ENCODE data around the gene GBP5.
"Not testable (repeated sequence)": the region's sequence is repeated elsewhere in the genome, so short reads cannot be mapped to it uniquely, and the experiment has no call there.

The GBP5 gene

GRCh38 chr1:89280766-89281165, 8.1 kb upstream of the GBP5 start:
- DNase-seq: no peak

DNA sequence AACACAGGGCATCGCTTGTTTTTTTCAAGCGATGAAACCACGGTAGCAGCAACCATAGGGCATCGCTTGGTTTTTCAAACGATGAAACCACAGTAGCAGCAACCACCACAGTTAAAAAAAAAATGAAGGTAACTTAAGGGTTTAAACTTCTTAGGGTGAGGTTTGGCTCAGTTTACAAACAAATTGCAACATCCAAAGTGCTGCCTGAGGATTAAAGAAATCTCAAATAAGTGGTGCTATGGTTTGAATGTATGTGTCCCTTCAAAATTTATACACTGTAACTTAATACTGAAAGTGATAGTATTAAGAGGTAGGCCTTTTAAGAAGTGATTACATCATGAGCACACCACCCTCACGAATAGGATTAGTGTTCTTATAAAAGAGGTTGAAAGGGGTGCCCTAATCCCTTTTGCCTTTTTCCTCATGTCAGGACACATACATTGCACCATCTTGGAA, 6.4 kb upstream of the GBP5 start:
- no peak for DNase-seq

GRCh38 chr1:89277725-89278124, 5.1 kb upstream of the GBP5 start:
- DNase-seq: no peak

DNA sequence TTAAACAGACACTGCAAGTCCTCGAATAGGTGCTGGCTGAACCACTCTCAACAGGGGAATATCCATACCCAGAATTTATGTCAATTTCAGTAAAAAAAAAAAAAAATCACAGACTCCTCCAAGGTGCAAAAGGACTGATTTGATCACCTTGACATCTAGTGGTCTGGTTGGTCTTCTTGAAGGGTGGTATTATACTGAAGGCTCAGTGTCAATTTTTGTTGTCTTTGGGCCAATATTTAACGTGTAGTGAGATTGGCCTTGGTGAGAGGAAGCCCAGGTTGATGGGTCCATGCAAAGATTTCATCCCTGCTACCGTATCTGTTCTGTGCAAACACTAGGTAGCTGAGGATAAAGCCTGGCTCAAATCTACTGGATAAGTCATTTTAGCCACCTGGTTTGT, 4.0 kb upstream of the GBP5 start:
- no peak for DNase-seq

- no peak for DNase-seq
These were observed 1.8 kb upstream of the GBP5 start for GRCh38 chr1:89274411-89274857.

GRCh38 chr1:89273324-89273778, 691 bp upstream of the GBP5 start:
- no peak for DNase-seq

GRCh38 chr1:89271341-89272015, 1.2 kb downstream of the GBP5 start:
- no peak for DNase-seq

DNA sequence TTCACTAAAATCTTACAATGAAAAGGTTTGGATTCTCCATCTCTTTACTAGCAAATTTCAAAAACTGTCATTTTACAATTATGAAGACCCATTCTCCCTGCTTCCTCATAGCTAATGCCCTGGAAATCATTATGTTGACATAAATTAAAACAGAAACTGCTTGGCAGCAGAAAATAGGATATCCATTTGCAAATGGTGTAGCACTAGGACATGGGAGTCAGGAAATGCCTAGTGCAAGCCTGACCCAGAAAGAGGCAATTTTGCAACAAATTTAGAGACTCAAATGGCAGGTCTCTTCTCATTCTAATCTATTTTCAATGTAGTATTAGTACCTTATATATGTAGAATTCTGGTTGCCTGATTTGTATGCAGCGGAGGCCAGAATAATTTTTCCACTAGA, 2.2 kb downstream of the GBP5 start:
- DNase-seq: no peak

- no peak for DNase-seq
These were observed 3.4 kb downstream of the GBP5 start for GRCh38 chr1:89269277-89269676.

GRCh38 chr1:89262643-89263042, 10.0 kb downstream of the GBP5 start:
- no peak for DNase-seq

- DNase-seq: no peak
These were observed 10.6 kb downstream of the GBP5 start for GRCh38 chr1:89261926-89262515.

DNA sequence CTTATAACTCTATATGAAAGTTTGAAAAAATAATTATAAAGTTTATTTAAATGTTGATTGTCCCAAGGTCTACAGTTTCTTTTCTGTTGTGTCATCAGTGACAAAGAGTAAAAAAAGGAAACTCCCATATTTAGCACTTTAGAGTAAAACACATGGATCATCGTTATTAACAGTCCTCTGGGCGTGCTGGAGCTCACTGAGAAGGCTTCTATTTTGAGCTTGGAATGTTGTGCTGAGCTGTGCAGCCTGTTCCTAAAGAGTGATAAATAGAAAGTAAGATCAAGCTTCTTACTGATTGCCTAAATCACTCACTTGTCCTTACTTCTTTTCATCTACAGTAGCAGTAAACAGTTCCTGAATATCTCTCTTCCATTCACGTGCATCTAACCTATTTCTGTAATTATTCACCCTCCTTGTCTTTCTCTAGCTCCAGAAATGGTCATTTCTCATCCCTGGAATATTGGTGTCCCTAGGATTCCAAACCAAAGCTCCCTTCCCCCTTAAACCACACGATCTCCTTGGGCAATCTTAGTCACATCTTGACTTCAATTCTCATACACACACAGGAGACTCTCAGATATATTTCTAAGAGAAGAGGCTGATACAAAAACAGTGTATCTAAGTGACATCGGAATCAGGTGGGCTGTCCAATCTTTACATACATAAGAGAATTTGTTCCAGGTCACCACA, 11.9 kb downstream of the GBP5 start:
- no peak for DNase-seq

- DNase-seq: no peak
These were observed 12.6 kb downstream of the GBP5 start for GRCh38 chr1:89260042-89260441.

DNA sequence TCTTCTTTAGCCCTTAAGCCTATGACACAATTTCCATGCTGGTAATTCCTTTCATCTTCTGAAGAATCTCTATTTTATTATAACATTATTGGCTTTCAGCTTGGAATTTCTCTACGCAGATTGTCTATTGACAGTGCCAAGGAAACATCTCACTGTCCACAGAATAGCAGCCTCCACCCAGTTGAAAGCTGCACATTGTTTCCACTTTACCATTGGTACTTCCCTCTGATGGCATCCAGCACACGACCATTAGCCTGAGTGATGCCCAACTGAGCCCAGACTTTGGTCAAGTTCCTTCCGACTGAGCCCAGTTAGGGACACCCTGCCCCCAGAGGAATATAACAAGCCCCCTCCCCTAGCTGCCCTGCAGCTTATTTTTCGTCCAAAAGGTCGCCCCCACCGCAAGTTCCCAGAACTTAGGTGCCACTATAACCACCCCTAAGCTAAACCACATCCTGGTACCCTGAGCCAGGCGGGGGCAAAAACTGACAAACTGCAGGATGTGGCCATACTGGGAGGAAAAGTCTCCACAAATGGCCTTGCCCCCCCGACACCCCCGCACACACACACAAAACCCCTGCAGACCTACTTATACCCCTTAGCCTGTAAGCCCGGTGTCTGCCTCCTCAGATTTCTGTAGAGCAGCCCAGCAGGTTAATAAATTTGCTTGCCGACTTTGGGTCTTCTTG, 13.2 kb downstream of the GBP5 start:
- DNase-seq: no peak

DNA sequence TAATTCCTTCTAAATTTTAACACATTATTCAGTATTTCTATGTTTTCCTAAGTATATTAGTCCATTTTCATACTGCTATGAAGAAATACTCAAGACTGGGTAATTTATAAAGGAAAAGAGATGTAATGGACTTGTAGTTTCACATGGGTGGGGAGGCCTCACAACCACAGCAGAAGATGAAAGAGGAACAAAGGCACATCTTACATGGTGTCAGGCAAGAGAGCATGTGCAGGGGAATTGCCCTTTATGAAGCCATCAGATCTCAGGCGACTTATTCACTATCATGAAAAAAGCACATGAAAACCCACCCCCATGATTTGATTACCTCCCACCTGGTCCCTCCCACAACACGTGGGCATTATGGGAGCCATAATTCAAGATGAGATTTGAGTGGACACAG, 15.6 kb downstream of the GBP5 start:
- DNase-seq: no peak

- DNase-seq: not testable (repeated sequence)
These were observed 17.1 kb downstream of the GBP5 start for GRCh38 chr1:89255581-89255980.

GRCh38 chr1:89254658-89255287, 17.9 kb downstream of the GBP5 start:
- DNase-seq: no peak

GRCh38 chr1:89243046-89243445, 29.6 kb downstream of the GBP5 start:
- DNase-seq: no peak
